ENCODE results near the gene SUPV3L1. TPM values are rescaled to one million over a fixed set of nuclear protein-coding genes. Genes with fewer than 3 reads are reported as not detected.

Gene SUPV3L1
- total and polyA plus RNA-seq, 2 donors, result 26.0 to 76.7 TPM

DNA sequence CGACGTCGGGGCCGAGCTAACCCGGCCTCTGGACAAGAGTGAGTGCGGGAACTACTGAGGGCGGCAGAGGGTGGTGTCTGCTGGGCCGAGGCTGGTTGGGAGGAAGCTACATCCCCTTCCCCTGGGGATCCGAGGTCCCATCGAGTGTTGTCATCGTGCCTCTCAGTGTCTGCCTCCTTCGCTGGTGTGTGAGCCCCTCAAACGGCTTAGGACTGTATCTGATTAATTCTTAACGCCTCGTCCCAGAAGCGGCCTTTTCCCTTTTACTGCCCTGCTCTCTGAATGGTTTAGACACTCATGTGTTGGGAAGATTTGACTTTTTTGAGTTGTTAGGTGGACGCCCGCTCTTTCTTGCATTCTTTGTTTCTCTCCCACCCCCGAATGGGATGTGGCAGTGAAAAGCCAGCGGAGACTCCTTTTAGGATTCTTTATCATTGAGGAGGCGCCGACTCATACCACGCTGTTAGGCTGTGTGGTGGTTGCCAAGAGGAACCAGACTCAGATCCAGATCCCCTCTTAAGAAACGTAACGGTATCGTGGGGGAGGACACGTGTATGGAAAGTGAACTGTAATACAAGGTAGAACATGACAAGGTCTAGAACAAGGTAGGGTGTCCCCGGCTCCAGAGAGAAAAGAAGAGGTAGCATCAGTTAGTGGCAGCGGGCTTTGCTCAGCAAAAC is 631 bp downstream of the SUPV3L1 start:
- WGBS, result 4% methylated on average over 29 of the region's 29 CpGs
- H3K4me1 ChIP-seq (ENCODE audit: control insufficient read depth in 2 of 2, insufficient read depth in 2 of 2, low read length in 2 of 2), result peaks cover 9 to 17% of the 10 kb centered on the region in 2 donors
- DNase-seq (ENCODE audit: low read depth in 6 of 9, low spot score in 9 of 9), result peak in 3 of 9 donors; percentile 2 to 4 (median 3)
- no peaks in the 10 kb centered on the region for H3K9me3 ChIP-seq (ENCODE audit: control insufficient read depth in 2 of 2, insufficient read depth in 1 of 2, low read length in 1 of 2)
- peak overlapping the region; percentile 78 to 92 for H3K4me3 ChIP-seq (ENCODE audit: low read length in 2 of 2)
- peaks cover 6 to 7% of the 10 kb centered on the region in 2 donors for H3K36me3 ChIP-seq (ENCODE audit: control insufficient read depth in 2 of 2, insufficient read depth in 2 of 2, low read length in 1 of 2)
- no peaks in the 10 kb centered on the region for H3K27me3 ChIP-seq (ENCODE audit: control insufficient read depth in 2 of 2, insufficient read depth in 1 of 2, low read length in 1 of 2)
- peak overlapping the region; percentile 89 to 90 for H3K27ac ChIP-seq (ENCODE audit: low read depth in 1 of 2, low read length in 1 of 2)

- H3K27ac ChIP-seq (ENCODE audit: low read depth in 1 of 2, low read length in 1 of 2), result no peak overlapping the region
- H3K9me3 ChIP-seq (ENCODE audit: control insufficient read depth in 2 of 2, insufficient read depth in 1 of 2, low read length in 1 of 2), result no peaks in the 10 kb centered on the region
- peaks cover 9 to 17% of the 10 kb centered on the region in 2 donors for H3K4me1 ChIP-seq (ENCODE audit: control insufficient read depth in 2 of 2, insufficient read depth in 2 of 2, low read length in 2 of 2)
- DNase-seq (ENCODE audit: low read depth in 6 of 9, low spot score in 9 of 9), result no peak
- peaks cover 7 to 12% of the 10 kb centered on the region in 2 donors for H3K36me3 ChIP-seq (ENCODE audit: control insufficient read depth in 2 of 2, insufficient read depth in 2 of 2, low read length in 1 of 2)
- WGBS, result 96% methylated on average over 1 of the region's 1 CpG
- no peak overlapping the region for H3K4me3 ChIP-seq (ENCODE audit: low read length in 2 of 2)
- no peaks in the 10 kb centered on the region for H3K27me3 ChIP-seq (ENCODE audit: control insufficient read depth in 2 of 2, insufficient read depth in 1 of 2, low read length in 1 of 2)
These were observed 1.4 kb downstream of the SUPV3L1 start for GRCh38 chr10:69181433-69181832.

DNA sequence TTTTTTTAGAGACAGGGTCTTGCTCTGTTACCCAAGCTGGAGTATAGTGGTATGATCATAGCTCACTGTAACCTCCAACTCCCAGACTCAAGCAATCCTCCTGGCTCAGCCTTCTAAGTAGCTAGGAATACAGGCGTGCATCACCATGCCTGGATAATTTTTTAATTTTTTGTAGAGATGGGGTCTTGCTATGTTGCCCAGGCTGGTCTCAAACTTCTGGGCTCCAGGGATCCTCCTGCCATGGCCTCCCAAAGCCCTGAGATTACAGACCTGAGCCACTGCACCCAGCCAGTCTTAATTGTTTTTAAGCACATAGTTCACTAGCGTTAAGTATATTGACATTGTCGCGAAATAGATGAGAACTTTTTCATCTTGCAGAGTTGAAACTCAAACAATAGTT is 2.0 kb downstream of the SUPV3L1 start:
- Histone ChIP-seq H3K4me3 (ENCODE audit: low read length in 2 of 2) (no peak overlapping the region), H3K4me1 (ENCODE audit: control insufficient read depth in 2 of 2, insufficient read depth in 2 of 2, low read length in 2 of 2) (peaks cover 9 to 17% of the 10 kb centered on the region in 2 donors), H3K27me3 (ENCODE audit: control insufficient read depth in 2 of 2, insufficient read depth in 1 of 2, low read length in 1 of 2) (no peaks in the 10 kb centered on the region), H3K27ac (ENCODE audit: low read depth in 1 of 2, low read length in 1 of 2) (no peak overlapping the region), H3K36me3 (ENCODE audit: control insufficient read depth in 2 of 2, insufficient read depth in 2 of 2, low read length in 1 of 2) (peaks cover 7 to 17% of the 10 kb centered on the region in 2 donors), H3K9me3 (ENCODE audit: control insufficient read depth in 2 of 2, insufficient read depth in 1 of 2, low read length in 1 of 2) (no peaks in the 10 kb centered on the region)
- DNase-seq (ENCODE audit: low read depth in 6 of 9, low spot score in 9 of 9), result no peak
- WGBS, result 97% methylated on average over 4 of the region's 4 CpGs

- H3K27ac ChIP-seq (ENCODE audit: low read depth in 1 of 2, low read length in 1 of 2), result peak overlapping the region in 1 of 2 donors; percentile 15
- 96% methylated on average over 1 of the region's 1 CpG for WGBS
- no peak overlapping the region for H3K4me3 ChIP-seq (ENCODE audit: low read length in 2 of 2)
- peaks cover 0 to 4% of the 10 kb centered on the region in 2 donors for H3K4me1 ChIP-seq (ENCODE audit: control insufficient read depth in 2 of 2, insufficient read depth in 2 of 2, low read length in 2 of 2)
- H3K27me3 ChIP-seq (ENCODE audit: control insufficient read depth in 2 of 2, insufficient read depth in 1 of 2, low read length in 1 of 2), result no peaks in the 10 kb centered on the region
- H3K36me3 ChIP-seq (ENCODE audit: control insufficient read depth in 2 of 2, insufficient read depth in 2 of 2, low read length in 1 of 2), result peaks cover 14 to 45% of the 10 kb centered on the region in 2 donors
- no peak for DNase-seq (ENCODE audit: low read depth in 6 of 9, low spot score in 9 of 9)
- H3K9me3 ChIP-seq (ENCODE audit: control insufficient read depth in 2 of 2, insufficient read depth in 1 of 2, low read length in 1 of 2), result no peaks in the 10 kb centered on the region
These were observed 6.5 kb downstream of the SUPV3L1 start for GRCh38 chr10:69186524-69186923.

DNA sequence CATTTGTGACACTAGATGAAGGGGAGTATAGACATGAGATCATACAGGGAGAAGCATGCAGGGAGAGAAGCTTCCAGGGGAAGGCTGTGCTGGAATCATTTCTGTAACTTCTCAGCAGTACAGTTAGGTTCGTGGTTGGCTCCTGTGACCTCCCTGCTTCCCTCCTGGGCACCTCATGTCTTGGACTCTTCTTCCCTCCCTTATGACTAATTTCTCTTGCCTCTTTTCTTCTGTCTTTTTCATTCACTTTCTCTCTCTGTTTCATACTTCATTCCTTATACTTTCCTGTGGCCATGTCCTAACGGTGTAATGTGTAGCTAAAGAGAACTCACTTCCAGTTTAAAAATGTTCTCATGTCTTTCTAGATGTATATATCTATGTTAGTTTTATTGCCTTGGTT is 21.0 kb downstream of the SUPV3L1 start:
- no peaks in the 10 kb centered on the region for H3K4me1 ChIP-seq (ENCODE audit: control insufficient read depth in 2 of 2, insufficient read depth in 2 of 2, low read length in 2 of 2)
- H3K9me3 ChIP-seq (ENCODE audit: control insufficient read depth in 2 of 2, insufficient read depth in 1 of 2, low read length in 1 of 2), result no peaks in the 10 kb centered on the region
- no peak overlapping the region for H3K4me3 ChIP-seq (ENCODE audit: low read length in 2 of 2)
- 96% methylated on average over 2 of the region's 2 CpGs for WGBS
- no peak for DNase-seq (ENCODE audit: low read depth in 6 of 9, low spot score in 9 of 9)
- H3K27me3 ChIP-seq (ENCODE audit: control insufficient read depth in 2 of 2, insufficient read depth in 1 of 2, low read length in 1 of 2), result no peaks in the 10 kb centered on the region
- H3K36me3 ChIP-seq (ENCODE audit: control insufficient read depth in 2 of 2, insufficient read depth in 2 of 2, low read length in 1 of 2), result peaks cover 21 to 64% of the 10 kb centered on the region in 2 donors
- no peak overlapping the region for H3K27ac ChIP-seq (ENCODE audit: low read depth in 1 of 2, low read length in 1 of 2)

- no peak overlapping the region for H3K27ac ChIP-seq (ENCODE audit: low read depth in 1 of 2, low read length in 1 of 2)
- no peaks in the 10 kb centered on the region for H3K27me3 ChIP-seq (ENCODE audit: control insufficient read depth in 2 of 2, insufficient read depth in 1 of 2, low read length in 1 of 2)
- no peaks in the 10 kb centered on the region for H3K4me1 ChIP-seq (ENCODE audit: control insufficient read depth in 2 of 2, insufficient read depth in 2 of 2, low read length in 2 of 2)
- DNase-seq (ENCODE audit: low read depth in 6 of 9, low spot score in 9 of 9), result no peak
- no peak overlapping the region for H3K4me3 ChIP-seq (ENCODE audit: low read length in 2 of 2)
- WGBS, result 95% methylated on average over 1 of the region's 1 CpG
- H3K36me3 ChIP-seq (ENCODE audit: control insufficient read depth in 2 of 2, insufficient read depth in 2 of 2, low read length in 1 of 2), result peaks cover 30 to 67% of the 10 kb centered on the region in 2 donors
- no peaks in the 10 kb centered on the region for H3K9me3 ChIP-seq (ENCODE audit: control insufficient read depth in 2 of 2, insufficient read depth in 1 of 2, low read length in 1 of 2)
These were observed 22.3 kb downstream of the SUPV3L1 start for GRCh38 chr10:69202332-69202731.

- Histone ChIP-seq H3K4me1 (ENCODE audit: control insufficient read depth in 2 of 2, insufficient read depth in 2 of 2, low read length in 2 of 2) (no peaks in the 10 kb centered on the region), H3K27me3 (ENCODE audit: control insufficient read depth in 2 of 2, insufficient read depth in 1 of 2, low read length in 1 of 2) (no peaks in the 10 kb centered on the region), H3K4me3 (ENCODE audit: low read length in 2 of 2) (no peak overlapping the region), H3K9me3 (ENCODE audit: control insufficient read depth in 2 of 2, insufficient read depth in 1 of 2, low read length in 1 of 2) (no peaks in the 10 kb centered on the region), H3K36me3 (ENCODE audit: control insufficient read depth in 2 of 2, insufficient read depth in 2 of 2, low read length in 1 of 2) (peaks cover 33 to 47% of the 10 kb centered on the region in 2 donors), H3K27ac (ENCODE audit: low read depth in 1 of 2, low read length in 1 of 2) (no peak overlapping the region)
- DNase-seq (ENCODE audit: low read depth in 6 of 9, low spot score in 9 of 9), result no peak
- WGBS, result 96% methylated on average over 6 of the region's 6 CpGs
These were observed 28.7 kb downstream of the SUPV3L1 start for GRCh38 chr10:69208761-69209160.

GRCh38 chr10:69209787-69210484 is 29.9 kb downstream of the SUPV3L1 start:
- Histone ChIP-seq H3K4me3 (ENCODE audit: low read length in 2 of 2) (no peak overlapping the region), H3K4me1 (ENCODE audit: control insufficient read depth in 2 of 2, insufficient read depth in 2 of 2, low read length in 2 of 2) (peaks cover 0 to under 1% of the 10 kb centered on the region in 2 donors), H3K27ac (ENCODE audit: low read depth in 1 of 2, low read length in 1 of 2) (no peak overlapping the region), H3K9me3 (ENCODE audit: control insufficient read depth in 2 of 2, insufficient read depth in 1 of 2, low read length in 1 of 2) (no peaks in the 10 kb centered on the region), H3K27me3 (ENCODE audit: control insufficient read depth in 2 of 2, insufficient read depth in 1 of 2, low read length in 1 of 2) (no peaks in the 10 kb centered on the region), H3K36me3 (ENCODE audit: control insufficient read depth in 2 of 2, insufficient read depth in 2 of 2, low read length in 1 of 2) (peaks cover 29 to 39% of the 10 kb centered on the region in 2 donors)
- WGBS, result 92% methylated on average over 3 of the region's 3 CpGs
- no peak for DNase-seq (ENCODE audit: low read depth in 6 of 9, low spot score in 9 of 9)

DNA sequence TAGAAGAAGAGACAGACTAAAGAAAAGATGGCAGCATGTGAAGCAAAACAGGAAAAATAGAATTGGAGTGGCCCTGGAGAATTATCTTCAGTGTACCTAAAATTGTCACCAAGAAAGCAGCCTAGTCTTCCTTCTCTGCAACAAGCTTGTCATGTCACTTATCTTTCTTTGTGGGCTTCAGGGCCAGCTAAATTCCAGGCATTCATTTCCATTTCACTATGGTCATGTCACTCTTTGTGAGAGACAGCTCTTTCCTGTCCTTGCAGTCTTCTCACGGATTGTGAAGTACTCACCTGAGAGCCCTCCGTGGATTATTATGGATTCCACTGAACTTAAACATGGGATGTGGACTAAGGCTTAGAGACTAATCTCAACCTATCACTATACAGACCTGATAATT is 31.1 kb downstream of the SUPV3L1 start:
- whole genome bisulfite sequencing, result 65% methylated on average over 2 of the region's 2 CpGs

More for the DNA sequence above, 31.1 kb downstream of the SUPV3L1 start:
- no peak for DNase-seq (ENCODE audit: low read depth in 6 of 9, low spot score in 9 of 9)
- no peaks in the 10 kb centered on the region for H3K27me3 ChIP-seq (ENCODE audit: control insufficient read depth in 2 of 2, insufficient read depth in 1 of 2, low read length in 1 of 2)
- H3K4me3 ChIP-seq (ENCODE audit: low read length in 2 of 2), result no peak overlapping the region
- H3K9me3 ChIP-seq (ENCODE audit: control insufficient read depth in 2 of 2, insufficient read depth in 1 of 2, low read length in 1 of 2), result no peaks in the 10 kb centered on the region
- no peak overlapping the region for H3K27ac ChIP-seq (ENCODE audit: low read depth in 1 of 2, low read length in 1 of 2)
- peaks cover 0 to 6% of the 10 kb centered on the region in 2 donors for H3K4me1 ChIP-seq (ENCODE audit: control insufficient read depth in 2 of 2, insufficient read depth in 2 of 2, low read length in 2 of 2)
- peaks cover 29 to 30% of the 10 kb centered on the region in 2 donors for H3K36me3 ChIP-seq (ENCODE audit: control insufficient read depth in 2 of 2, insufficient read depth in 2 of 2, low read length in 1 of 2)

All from thymus (tissue), 11 donors.